T-helper 1 cell treated with Interleukin-12 subunit alpha and Interleukin-12 subunit beta and Interleukin-4 antibody, amounts not matched to agents 30 ng/mL and 1 ng/mL, for 36 hours (primary cell): ENCODE measurements around the gene NKRF. TPM values are rescaled to one million over a fixed set of nuclear protein-coding genes. Genes with fewer than 3 reads are reported as not detected.

Experiments
- intact Hi-C: fragments of 100-400 bp; cut with micrococcal nuclease; formaldehyde crosslinking; loops from one replicate; pipeline ENCODE4 v1.15.1; 2024
- total RNA-seq: library from RNA; stranded (reverse); gene quantifications from 2 replicates; pipeline ENCODE4 v1.2.3, GENCODE V29; 2022

NKRF gene
- total RNA-seq, 1 donor from 2014 or later = 15.1 TPM

DNA sequence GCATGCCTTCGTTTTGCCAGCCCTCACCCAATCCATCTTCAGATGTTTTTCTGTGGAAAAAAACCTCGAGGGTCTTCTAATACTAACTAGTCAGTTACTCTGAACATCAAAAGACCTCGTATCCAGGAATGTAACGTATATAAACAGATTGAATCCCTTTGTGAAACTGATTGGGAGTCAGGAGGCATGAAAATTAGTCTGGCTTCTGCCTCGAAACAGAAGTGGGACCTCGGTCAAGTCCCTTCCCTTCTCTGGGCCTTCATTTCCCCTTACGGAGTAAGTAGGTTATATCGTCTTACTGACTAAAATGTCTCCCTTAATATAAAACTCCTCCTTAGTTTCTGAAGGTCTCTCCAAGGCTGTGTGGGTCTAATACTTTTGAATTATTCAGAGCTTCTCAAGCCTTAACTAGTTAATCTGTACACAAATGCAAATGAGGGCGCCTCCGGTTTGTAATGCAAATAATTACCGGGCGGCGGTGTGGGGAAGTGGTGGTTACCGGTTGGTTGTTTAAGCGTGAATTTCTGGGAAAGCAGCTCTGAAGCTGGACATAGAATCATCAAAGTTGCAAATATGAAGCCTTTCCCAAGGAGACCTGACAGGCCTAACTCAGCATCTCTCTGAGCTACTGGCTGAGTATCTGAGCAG, 11.4 kb upstream of the NKRF start:
- intact Hi-C loops = no loop called here

DNA sequence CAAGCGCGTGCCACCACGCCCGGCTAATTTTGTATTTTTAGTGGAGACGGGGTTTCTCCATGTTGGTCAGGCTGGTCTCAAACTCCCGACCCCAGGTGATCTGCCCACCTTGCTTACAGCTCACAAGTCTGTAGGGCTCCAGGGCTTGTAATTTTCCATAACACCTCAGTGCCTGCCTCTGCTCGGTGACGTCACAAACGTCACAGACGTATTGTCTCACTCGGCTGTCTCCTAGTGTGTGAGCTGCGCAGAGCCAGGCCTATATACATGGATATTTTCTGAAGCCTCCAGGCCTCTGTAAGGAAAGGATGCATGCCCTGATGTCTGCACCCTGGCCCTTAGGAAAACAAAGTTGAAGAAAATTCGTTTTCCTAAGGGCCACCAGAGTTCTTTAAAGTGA, 8.6 kb upstream of the NKRF start:
- intact Hi-C loops = no loop called here

DNA sequence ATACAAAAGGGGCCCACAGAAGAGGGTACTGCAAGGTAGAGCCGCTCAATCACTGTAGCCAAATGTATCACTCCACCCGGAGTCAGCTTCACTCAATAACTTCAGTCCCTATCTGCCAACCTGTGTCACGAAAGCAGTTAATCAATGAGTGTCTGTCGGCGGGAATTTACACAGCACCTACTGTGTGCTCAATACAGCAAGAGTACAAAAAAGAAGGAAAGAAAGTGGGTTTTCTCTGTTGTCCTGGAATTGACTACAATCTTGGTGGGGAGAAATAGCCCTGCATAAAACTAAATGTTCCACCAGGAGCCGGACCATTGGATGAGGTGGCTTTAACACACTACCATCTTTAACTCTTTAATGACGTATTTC, 780 bp upstream of the NKRF start:
- intact Hi-C loops = loop anchor here (2.0 kb wide), 2 partner anchors 42 kb away; partner anchors contain the start of gene STEEP1

DNA sequence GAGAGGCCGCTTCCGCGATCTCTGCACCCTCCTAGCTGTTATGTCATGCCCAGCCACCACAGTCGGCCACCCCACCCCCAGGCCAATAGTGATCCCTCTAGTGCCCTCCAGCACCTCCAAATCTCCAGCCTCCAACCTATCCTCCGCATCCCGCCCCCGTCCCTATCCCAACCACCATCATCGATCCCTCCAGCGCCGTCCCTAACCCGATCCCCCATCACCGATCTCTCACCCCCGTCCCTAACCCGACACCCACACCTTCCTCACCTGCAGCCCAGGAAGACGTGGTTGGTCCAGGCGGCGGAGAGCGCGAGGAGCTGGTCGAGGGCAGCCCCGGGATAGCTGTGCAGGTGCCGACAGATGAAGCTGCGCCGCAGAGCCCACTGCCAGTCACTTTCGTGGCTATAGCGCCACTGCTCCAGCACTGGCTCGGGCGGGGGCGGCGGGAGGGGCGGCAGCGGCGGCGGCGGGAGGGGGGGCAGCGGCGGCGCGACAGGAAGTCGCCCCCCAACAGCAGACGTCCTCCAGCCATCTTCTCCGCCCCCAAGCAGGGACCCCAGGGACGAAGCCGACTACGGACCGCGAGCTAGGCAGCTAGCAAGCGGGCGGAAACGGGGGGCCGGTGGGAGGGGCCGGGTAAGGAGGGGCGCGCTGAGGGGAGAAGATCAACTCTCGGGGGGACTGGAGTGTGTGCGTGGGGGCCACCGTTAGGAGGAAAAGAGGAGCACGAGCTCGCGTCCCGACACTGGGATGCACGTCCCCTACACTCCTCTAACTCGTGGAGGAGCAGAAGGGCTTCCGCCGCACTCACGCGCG, 552 bp downstream of the NKRF start:
- intact Hi-C loops = loop anchor here (1.0 to 2.0 kb wide), 11 partner anchors 31 to 266 kb away; partner anchors contain the start of genes NDUFA1, RNF113A, RPL39 and SEPTIN6

DNA sequence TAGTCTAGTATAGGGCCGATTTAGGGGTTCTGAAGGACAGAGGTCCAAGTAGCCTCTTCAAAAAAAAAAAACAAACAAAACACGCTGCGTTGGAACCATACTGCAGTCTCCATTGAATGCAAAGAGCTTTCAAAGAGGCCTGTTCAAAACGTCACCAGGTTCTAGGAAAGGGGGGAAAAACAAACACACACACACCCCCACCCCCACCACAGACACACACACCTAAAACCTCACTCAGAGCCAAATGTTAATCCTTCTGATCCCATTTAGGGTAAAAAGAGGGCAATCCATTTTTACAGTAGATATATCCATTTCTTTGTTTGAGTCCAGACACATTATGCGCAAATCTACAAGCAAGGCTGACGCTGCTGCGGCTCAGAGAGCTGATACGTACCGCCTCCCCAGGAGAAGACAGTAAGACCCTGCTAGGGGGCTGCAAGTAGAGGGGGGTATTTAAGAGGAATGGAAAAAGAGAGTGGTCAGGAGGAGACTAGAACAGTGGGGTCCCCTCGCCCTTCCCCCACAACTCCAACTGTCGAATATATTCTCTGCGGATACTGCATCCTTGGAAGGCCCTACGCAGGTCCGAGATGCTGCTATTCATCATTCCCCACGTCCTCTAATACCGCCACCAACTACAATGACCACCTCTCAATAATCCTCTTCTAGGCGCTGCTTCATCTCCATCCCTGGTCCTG, 1.3 kb downstream of the NKRF start:
- intact Hi-C loops = no loop called here

DNA sequence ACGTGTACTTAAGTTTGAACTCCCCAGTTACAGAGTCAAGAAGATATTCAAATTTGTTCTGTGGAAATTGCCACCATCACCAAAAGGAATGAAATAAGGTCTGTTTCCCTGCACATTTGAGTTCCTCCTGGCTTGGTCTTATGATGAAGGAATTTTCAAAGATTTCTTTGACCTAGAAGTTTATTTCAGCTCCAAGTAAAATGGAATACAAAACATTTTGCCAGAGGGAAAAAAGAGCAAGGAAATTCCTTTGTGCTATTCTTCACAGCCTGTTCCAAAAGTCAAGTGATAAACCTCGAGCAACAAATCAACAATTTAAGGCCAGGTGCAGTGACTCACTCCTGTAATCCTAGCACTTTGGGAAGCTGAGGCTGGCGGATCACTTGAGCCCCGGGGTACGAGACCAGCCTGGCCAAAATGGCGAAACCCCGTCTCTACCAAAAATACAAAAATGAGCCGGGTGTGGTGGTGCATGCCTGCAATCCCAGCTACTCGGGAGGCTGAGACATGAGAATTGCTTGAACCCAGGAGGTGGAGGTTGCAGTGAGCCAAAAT, 3.4 kb downstream of the NKRF start:
- intact Hi-C loops = no loop called here

DNA sequence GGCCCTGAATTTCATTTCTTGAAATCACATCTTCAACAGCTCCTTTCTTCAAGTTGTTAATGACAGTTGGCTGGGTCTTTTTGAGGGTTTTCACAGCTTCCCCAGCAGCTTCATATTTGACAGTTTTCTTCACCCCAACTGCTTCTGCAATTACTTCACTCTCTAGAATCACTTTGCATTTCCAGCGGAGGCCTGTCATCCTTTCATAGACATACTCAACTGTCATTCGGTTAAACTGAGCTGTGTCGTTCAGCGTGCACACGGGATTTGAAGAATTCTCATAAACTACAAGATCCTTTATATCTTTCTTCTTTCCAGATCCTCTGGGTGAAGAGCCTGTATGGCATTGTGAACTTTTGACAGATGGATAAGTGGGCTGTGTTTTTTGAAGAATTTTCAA, 16.4 kb downstream of the NKRF start:
- intact Hi-C loops = no loop called here

DNA sequence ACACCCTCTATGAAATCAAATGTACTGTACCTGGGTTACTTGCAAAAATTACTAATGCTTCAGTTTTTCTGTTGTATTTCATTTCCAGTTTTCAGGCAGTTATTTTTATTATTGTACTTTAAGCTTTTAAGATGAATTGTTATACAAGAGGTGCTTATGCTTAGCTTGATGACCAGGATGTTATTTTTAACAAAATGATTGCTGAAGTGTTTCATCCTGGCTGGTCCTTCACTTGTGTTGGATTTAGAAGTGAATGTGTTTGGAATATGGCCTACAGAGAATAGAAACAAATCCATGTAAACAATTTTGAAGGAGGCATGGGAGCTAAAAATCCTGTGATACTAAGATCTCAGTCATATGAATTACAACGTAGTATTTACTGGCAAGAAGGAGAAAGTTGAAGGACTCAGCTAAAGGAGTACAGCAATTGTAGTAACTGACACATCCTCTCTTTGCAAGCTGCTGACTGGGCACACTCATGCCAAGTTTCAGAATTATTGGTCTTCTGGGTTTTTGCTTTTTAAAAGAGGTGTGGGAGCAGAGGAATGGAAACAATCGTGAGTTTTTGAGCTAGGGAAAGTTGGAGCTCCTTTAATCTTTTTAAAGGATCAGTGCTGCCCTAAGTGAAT, 22.7 kb downstream of the NKRF start:
- intact Hi-C loops = no loop called here

DNA sequence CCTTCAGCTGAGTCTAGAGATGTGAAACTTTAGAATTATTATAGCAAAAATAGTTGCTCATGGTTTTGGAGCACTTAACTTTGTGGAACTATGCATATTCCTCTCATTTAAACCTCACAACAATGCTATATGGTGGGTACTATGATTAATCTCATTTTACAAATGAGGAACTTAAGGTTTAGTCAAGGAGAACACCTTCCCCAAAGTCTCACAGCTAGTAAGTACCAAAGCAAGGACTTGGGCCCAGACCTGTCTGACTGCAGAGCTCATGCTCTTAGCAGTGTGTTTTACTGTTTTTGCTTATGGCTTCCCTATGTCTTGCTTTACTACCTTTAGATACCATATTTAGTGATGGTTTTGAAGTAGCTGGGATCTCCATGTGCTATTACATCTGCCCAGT, 26.8 kb downstream of the NKRF start:
- intact Hi-C loops = no loop called here

DNA sequence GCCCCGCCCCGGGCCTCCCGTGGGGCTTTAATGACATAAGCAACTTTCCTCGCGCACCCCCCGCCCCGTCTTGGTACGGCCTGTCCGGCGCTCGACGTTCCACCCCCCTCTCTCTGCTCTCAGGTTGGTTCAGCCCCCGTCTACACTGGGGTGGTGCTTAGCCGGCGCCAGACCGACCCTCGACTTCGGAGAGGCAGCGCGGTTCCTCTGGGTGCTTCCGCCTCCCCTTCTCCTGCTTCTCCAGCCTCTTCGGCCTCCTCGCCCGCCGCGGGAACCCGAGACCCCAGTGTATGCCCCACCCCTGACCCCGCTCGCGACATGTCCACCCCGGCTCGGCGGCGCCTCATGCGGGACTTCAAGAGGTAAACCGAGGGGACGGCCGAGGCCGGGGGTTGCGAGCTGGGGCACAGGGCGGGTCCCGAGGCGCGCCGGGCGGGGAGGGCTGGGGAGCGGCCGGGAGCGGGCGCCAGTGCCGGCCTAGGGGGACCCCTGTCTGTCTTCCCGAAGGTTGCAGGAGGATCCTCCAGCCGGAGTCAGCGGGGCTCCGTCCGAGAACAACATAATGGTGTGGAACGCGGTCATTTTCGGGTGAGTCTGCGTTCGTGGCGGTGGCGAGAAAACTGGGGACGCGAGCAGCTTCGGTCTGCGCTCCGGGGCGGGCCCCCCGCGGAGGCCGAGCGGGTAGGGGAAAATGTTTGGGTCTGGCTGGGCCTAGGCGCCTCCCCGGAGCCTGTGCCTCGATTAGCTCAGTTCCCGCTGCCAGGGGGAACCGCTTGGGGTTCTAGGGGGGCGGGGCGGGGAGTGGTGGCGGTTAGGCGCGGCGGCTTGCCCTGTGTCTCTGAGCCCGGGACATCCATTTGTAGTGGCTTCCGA, 31.6 kb downstream of the NKRF start, which contains the start of gene UBE2A:
Gene UBE2A, plus strand, starts transcription at position 170 of the 873 bp plus-strand sequence. Its CDS starts 149 bp downstream, at position 319.
- intact Hi-C loops = loop anchor here (1.0 to 2.0 kb wide), 9 partner anchors 9 to 297 kb away; partner anchors contain the start of genes NDUFA1, NKRF, RNF113A and STEEP1

DNA sequence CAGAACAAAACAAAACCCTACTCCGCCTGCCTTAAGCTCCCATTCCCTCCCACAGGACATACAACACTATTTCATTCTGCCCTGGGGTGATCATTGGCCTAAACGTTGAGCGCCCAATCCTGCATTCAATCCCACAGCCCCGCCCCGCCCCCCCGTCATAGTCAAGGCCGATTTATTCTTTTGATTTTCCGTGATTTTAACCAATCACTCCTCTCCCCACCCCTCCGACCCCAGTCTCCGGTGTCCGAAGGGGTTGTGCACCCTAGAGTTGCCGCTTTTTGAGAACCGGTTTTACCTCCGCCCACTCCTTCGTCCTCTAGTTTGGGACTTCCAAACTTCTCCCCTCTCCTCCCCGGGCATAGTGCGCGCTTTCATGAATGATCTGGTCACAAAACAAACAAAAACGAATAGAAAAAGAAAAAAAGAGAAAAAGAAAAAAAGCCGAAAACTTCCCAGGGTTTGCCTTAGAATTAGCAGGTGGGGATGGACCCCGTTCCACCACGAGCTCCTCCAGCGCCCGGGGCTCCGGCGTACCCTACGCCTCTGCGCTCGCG, 32.3 kb downstream of the NKRF start:
- intact Hi-C loops = loop anchor here (1.0 to 2.0 kb wide), 9 partner anchors 9 to 297 kb away; partner anchors contain the start of genes NDUFA1, NKRF, RNF113A and STEEP1

DNA sequence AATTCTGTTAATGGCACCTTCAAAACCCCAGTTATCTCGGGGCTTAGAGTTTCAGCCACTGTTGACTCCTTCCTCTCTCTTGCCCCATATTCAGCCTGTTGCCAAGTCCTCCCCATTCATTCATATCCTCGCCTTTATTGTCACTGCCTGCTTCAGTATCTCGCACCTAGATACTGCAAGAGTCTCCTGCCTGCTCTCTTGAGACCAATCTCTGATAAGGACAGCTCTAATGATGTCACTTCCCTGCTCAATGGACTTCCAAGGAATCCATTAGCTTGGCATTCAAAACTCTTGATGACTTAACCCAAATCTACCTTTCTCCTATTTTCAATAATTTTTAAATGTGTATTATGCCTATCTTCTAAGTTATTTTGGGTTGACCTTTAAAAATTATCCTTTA, 33.0 kb downstream of the NKRF start:
- intact Hi-C loops = no loop called here

DNA sequence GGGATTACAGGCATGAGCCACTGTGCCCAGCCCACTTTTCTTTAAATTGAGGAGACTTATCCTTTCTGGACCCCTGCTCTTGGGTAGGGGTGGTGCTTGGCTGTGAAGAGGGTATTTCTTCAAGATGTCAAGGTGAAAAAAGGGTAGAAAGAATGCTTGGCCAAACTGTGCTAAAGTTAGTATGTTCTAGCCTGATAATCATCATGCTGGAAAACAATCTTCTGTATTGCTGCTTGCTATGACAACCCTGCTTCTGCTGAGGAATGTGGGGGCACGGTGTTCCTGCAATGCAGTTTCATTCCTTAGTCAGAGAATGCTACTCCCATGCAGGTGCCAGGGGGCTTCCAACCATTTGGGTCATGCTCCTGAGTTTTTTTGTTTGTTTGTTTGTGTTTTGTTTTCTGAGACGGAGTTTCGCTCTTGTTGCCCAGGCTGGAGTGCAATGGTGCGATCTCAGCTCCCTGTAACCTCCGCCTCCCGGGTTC, 35.8 kb downstream of the NKRF start:
- intact Hi-C loops = no loop called here

DNA sequence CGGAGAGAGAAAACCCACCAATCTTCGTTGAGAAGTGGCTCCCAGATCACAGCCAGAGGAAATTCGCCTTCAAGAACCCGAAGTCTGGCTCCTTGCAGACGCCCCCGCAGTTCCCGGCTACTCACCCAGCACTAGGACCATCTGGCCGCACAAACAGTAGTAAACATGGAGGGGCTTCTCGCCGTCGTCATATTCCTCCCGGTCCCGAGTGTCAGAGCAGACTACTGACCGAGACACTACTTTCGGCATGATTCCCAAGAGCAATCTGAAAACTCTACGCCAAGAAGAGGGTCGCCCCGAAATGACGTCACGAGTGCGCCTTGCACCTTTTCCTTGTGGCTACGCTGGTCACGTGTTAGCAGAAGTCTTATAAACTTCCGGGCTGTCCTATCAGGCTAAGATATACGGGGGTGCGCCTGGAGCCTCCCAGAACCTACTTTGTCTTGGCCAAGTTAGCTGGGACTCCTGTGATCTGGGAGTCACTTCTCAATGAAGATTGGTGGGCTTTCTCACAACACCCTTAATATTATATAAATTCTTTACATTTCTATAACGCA, 41.0 kb downstream of the NKRF start, which contains the start of gene STEEP1:
Gene STEEP1, minus strand, starts transcription at position 303 of the 557 bp plus-strand sequence. Its CDS starts 54 bp downstream, at position 249.
- intact Hi-C loops = loop anchor here (1.0 to 2.0 kb wide), 7 partner anchors 9 to 378 kb away; partner anchors contain the start of genes NKAP, NKRF, PGRMC1 and SEPTIN6

DNA sequence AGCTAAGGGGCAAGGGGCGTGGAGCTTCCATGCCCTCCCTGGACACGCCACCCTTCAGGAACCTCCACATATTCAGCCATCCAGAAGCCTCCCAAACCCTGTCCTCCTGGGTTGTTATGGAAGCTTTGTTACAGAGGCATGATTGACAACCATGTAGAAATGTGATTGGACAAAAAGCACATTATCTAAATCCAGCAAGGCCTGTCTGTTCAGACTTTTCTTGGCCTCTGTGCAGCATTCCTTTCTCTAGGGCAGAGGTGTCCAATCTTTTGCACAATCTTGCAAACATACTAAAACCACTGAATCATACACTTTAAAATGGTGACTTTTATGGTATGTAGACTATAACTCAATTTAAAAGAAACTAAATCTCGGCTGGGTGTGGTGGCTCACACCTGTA, 53.7 kb downstream of the NKRF start:
- intact Hi-C loops = no loop called here

DNA sequence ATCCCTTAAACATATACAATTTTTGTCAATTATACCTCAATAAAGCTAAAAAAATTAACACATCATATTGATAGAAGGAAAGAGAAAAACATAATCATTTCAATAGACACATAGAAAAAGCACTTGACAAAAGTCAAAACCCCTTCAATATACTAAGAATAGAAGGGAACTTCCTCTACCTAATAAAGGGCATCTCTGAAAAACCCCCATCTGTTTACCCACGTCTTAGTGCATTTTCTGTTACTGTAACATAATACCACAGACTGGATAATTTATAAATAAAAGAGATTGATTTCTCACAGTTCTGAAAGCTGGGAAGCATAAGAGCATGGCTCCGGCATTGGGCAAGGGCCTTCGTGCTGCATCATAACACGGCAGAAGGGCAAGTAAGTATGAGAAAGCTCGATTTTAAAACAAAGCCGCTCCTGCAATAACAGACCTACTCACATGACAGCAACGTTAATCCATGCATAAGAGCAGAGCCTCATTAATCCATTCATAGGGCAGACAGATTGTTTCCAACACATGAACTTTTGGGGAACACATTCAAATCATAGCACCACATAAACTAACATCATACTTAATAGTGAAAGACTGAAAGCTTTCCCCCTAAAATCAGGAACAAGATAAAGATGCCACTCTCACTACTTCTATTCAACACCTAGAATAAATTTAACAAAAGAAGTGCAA, 56.8 kb downstream of the NKRF start:
- intact Hi-C loops = no loop called here

DNA sequence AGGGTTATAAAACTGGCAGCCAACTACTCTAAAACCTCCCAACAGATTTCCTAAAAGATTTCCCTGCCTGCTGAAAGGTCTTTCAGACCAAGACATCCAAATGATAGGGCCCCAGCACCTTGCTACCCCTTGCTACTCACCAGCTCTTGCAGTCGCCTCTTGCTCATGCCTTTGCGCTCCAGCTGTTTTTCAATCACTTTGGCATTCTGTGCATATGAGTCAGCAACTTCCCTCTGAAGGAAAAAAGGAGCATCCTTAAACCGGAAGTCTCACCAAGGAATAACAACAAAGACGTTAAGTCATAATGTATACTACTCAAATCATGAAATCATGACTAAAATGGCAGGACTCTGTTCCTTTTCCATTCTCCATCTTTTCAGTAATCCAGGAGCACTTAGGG, 65.0 kb downstream of the NKRF start:
- intact Hi-C loops = no loop called here

DNA sequence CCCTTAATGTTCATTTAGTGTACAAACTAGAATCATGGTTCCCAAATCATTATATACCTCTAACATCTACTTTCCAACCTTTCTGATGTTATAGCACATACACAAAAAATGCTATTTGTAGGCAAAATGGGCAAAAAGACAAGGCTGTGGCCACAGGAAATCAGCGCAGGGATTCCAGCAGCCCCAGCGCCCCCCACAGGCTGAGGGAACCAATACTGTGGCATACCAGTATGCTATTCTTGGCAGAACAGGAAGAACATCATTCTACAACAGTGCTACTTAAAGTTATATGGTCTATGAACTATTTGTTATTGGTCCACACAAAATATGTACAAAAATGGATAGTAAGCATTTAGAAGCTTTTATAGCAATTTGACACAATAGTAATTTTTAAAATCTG, 66.4 kb downstream of the NKRF start:
- intact Hi-C loops = no loop called here
